SK-N-SH (cell line): ENCODE results near the gene TCEA2. TPM values are rescaled to one million over a fixed set of nuclear protein-coding genes. Genes with fewer than 3 reads are reported as not detected.

Experiments used
- CTCF ChIA-PET: fragments of 300-600, 350-600 bp; formaldehyde crosslinking; extraction: SDS; loops from one replicate; lab custom pipeline; 2021; lab: Yijun Ruan, JAX
- POLR2A ChIA-PET: fragments of 350-600 bp; sonication (Branson Sonifier 250); formaldehyde crosslinking; extraction: SDS; loops from one replicate; lab custom pipeline; 2020; ENCODE audit warnings: antibody characterized with exemption, inconsistent platforms; lab: Yijun Ruan, JAX
- DNase-seq: peaks from one replicate; pipeline ENCODE4 v3.0.0; 2012
- H2AFZ ChIP-seq: fragments of 200-600 bp; sonication (generic); 2 replicates; pipeline ENCODE4 v1.8.1; 2016; ENCODE audit warnings: antibody characterized with exemption, mild to moderate bottlenecking, low read depth
- H3F3A ChIP-seq: fragments of 200-600 bp; sonication (generic); replicated peaks from 2 replicates; pipeline ENCODE3; 2016; ENCODE audit warnings: antibody characterized with exemption, mild to moderate bottlenecking; ENCODE audit not compliant: insufficient read depth
- H3K27ac ChIP-seq, 2 experiments: fragments of 200-500 bp in 1 of 2; fragments of 200-600 bp in 1 of 2; sonication (Bioruptor generic) in 1 of 2; sonication (generic), shearing (Covaris generic) in 1 of 2; 2 replicates each; pipeline versions ENCODE4 v1.5.1 to v1.6.1; 2014 to 2016; ENCODE audit warnings: low read depth in 2 of 2, inconsistent platforms in 1 of 2, low read length in 1 of 2, mild to moderate bottlenecking in 1 of 2, mixed read lengths in 1 of 2
- H3K27me3 ChIP-seq: fragments of 200-600 bp; sonication (generic), shearing (Covaris generic); 2 replicates; pipeline ENCODE4 v1.6.1; 2016; ENCODE audit warnings: mixed run types; ENCODE audit not compliant: insufficient read depth
- H3K36me3 ChIP-seq, 2 experiments: fragments of 200-500 bp in 1 of 2; fragments of 200-600 bp in 1 of 2; sonication (Bioruptor generic) in 1 of 2; sonication (generic) in 1 of 2; replicated peaks in 1 of 2; 2 replicates each; pipeline versions ENCODE3 to v1.5.1; 2014 to 2016; ENCODE audit warnings: low read length in 1 of 2, mild to moderate bottlenecking in 1 of 2; ENCODE audit not compliant: insufficient read depth in 2 of 2, control insufficient read depth in 1 of 2
- H3K4me1 ChIP-seq, 2 experiments: fragments of 200-500 bp in 1 of 2; fragments of 200-600 bp in 1 of 2; sonication (Bioruptor generic) in 1 of 2; sonication (generic), shearing (Covaris generic) in 1 of 2; 2 replicates each; pipeline versions ENCODE4 v1.5.1 to v1.6.1; 2014 to 2016; ENCODE audit warnings: low read depth in 1 of 2, low read length in 1 of 2, mixed run types in 1 of 2; ENCODE audit not compliant: insufficient read depth in 2 of 2, control insufficient read depth in 1 of 2
- H3K4me2 ChIP-seq: fragments of 200-600 bp; sonication (generic), shearing (Covaris generic); 2 replicates; pipeline ENCODE4 v1.6.1; 2017; ENCODE audit warnings: mixed run types
- H3K4me3 ChIP-seq, 2 experiments: fragments of 200-500 bp in 1 of 2; fragments of 200-600 bp in 1 of 2; sonication (Bioruptor generic) in 1 of 2; sonication (generic), shearing (Covaris generic) in 1 of 2; 2 replicates each; pipeline versions ENCODE4 v1.5.1 to v1.8.1; 2014 to 2016; ENCODE audit warnings: low read depth in 2 of 2, inconsistent platforms in 1 of 2, low read length in 1 of 2, mild to moderate bottlenecking in 1 of 2, mixed read lengths in 1 of 2, moderate library complexity in 1 of 2
- H3K79me2 ChIP-seq: fragments of 200-600 bp; sonication (generic); 2 replicates; pipeline ENCODE4 v1.8.1; 2017; ENCODE audit warnings: mild to moderate bottlenecking; ENCODE audit not compliant: insufficient read depth
- H3K9ac ChIP-seq: fragments of 200-600 bp; sonication (generic); 2 replicates; pipeline ENCODE4 v1.6.1; 2017; ENCODE audit warnings: mixed run types
- H3K9me2 ChIP-seq: fragments of 200-600 bp; sonication (generic); 2 replicates; pipeline ENCODE4 v1.6.1; 2017; ENCODE audit warnings: mixed run types
- H3K9me3 ChIP-seq: fragments of 200-600 bp; sonication (generic); 2 replicates; pipeline ENCODE4 v1.6.1; 2017; ENCODE audit warnings: mixed run types, mild to moderate bottlenecking, moderate library complexity
- H4K20me1 ChIP-seq: fragments of 200-600 bp; sonication (generic); 2 replicates; pipeline ENCODE4 v1.6.1; 2017; ENCODE audit warnings: mild to moderate bottlenecking, mixed run types; ENCODE audit not compliant: insufficient read depth
- CHD2 ChIP-seq: fragments of 150-350 bp; IDR thresholded peaks from 2 replicates; pipeline ENCODE4 v1.6.1; 2018; ENCODE audit warnings: low read length; ENCODE audit not compliant: partially characterized antibody
- EP300 ChIP-seq, 2 experiments: IDR thresholded peaks; 2 replicates each; pipeline versions ENCODE4 v1.4.0 to v1.6.1; 2012; ENCODE audit warnings: borderline replicate concordance in 1 of 2, low read depth in 1 of 2, low read length in 1 of 2
- FOXJ3 ChIP-seq: sonication (generic); formaldehyde crosslinking; IDR thresholded peaks from 2 replicates; pipeline ENCODE4 v1.5.1; 2020; ENCODE audit warnings: mild to moderate bottlenecking, missing genetic modification reagents
- GATA2 ChIP-seq: sonication (generic); formaldehyde crosslinking; IDR thresholded peaks from 2 replicates; pipeline ENCODE4 v1.5.0; 2020; ENCODE audit warnings: mild to moderate bottlenecking, missing genetic modification reagents
- JUND ChIP-seq: IDR thresholded peaks from 2 replicates; pipeline ENCODE4 v1.4.0; 2012
- MEF2A ChIP-seq: IDR thresholded peaks from 2 replicates; pipeline ENCODE4 v1.4.0; 2012; ENCODE audit warnings: low read depth, borderline replicate concordance
- MXI1 ChIP-seq: IDR thresholded peaks from 2 replicates; pipeline ENCODE4 v1.6.1; 2012; ENCODE audit warnings: mild to moderate bottlenecking, low read depth, low read length, improper control_type of control experiment
- NFIC ChIP-seq: IDR thresholded peaks from 2 replicates; pipeline ENCODE4 v1.4.0; 2012; ENCODE audit warnings: borderline replicate concordance
- POLR2AphosphoS5 ChIP-seq: IDR thresholded peaks from 2 replicates; pipeline ENCODE4 v1.6.1; 2012; ENCODE audit warnings: low read depth, low read length
- RAD21 ChIP-seq: IDR thresholded peaks from 2 replicates; pipeline ENCODE4 v1.6.1; 2012; ENCODE audit warnings: mild to moderate bottlenecking, low read length
- RCOR1 ChIP-seq: fragments of 150-350 bp; IDR thresholded peaks from 2 replicates; pipeline ENCODE4 v1.6.1; 2017; ENCODE audit warnings: antibody characterized with exemption, low read length
- RXRA ChIP-seq: IDR thresholded peaks from 2 replicates; pipeline ENCODE4 v1.4.0; 2012; ENCODE audit warnings: low read depth, mild to moderate bottlenecking, borderline replicate concordance
- SMC3 ChIP-seq: IDR thresholded peaks from 2 replicates; pipeline ENCODE4 v1.6.1; 2012; ENCODE audit warnings: low read depth, low read length, improper control_type of control experiment
- TCF12 ChIP-seq: IDR thresholded peaks from 2 replicates; pipeline ENCODE4 v1.4.0; 2012
- TEAD4 ChIP-seq: IDR thresholded peaks from 2 replicates; pipeline ENCODE4 v1.4.0; 2012; ENCODE audit warnings: mild to moderate bottlenecking, borderline replicate concordance; ENCODE audit not compliant: insufficient read depth
- YY1 ChIP-seq: IDR thresholded peaks from 2 replicates; pipeline ENCODE4 v1.4.0; 2012; ENCODE audit warnings: low read depth, mild to moderate bottlenecking
- WGBS: methylation state at CpG from one replicate; pipeline ENCODE4 v1.1.6; 2017; ENCODE audit warnings: low lambda C conversion rate; 5-methylcytosine and 5-hydroxymethylcytosine counted together
- polyA plus RNA-seq, 3 experiments: library from polyadenylated mRNA; depleted of rRNA; stranded (reverse); fragments of >200 nt; gene quantifications; 2 replicates each; pipeline ENCODE4 v1.2.3, GENCODE V29; 2012
- TF ChIP-seq, protein P1 (sequence below): IDR thresholded peaks from 2 replicates; pipeline ENCODE4 v1.4.0; 2012; ENCODE audit warnings: low read depth, borderline replicate concordance
- TF ChIP-seq, protein P2 (sequence below): IDR thresholded peaks from 2 replicates; pipeline ENCODE4; 2012
- TF ChIP-seq, protein P3 (sequence below): IDR thresholded peaks from 2 replicates; pipeline ENCODE4 v1.6.1; 2012; ENCODE audit warnings: mild to moderate bottlenecking, low read depth, low read length, moderate library complexity

The TCEA2 gene
- polyA plus RNA-seq, 1 of the 3 experiments (the other 2 are of a cell fraction), result 98.9 TPM

DNA sequence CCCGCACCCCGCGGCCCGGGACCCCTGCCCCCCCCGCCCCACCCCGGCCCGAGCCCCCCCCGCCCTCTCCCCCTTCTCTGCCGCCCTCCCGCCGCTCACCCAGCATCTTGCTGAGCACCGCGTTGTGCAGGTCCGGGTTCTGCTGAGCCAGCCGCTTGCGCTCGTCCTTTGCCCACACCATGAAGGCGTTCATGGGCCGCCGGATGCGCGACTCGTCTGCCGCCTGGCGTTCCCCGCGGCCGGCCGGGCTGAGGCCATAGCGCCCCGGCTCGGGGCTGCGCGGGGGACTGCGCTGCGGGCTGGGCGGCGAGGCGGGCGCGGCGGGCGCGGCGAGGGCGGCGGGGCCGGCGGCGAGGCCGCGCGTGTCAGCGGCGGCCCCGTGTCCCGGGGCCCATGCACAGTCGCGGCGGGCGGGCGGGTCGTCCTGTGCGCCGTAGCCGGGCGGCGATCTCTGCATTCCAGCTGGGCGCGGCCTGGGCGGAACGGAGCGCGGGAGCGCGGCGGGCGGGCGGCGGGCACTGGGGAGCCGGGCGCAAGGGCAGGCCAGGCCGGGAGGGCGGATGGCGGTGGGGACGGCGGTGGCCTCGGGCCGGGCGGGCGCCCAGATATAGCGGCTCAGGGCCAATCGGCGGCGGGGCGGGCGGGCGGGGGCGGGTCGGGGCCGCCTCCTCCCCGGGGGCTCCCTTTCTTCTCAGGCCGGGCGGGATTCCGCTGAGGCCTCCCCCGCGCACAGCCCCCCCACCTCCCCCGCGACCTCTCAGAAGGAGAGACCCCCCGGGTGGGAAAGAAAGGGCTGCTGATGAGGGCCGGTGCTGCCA is 13.7 kb upstream of the TCEA2 start, which contains the start of gene SOX18:
SOX18 (minus strand) TSS at position 580 of the 818 bp plus-strand sequence; CDS start at position 457, 123 bp downstream.
- 5% methylated on average over 11 of the region's 111 CpGs for WGBS
- H3K9me2 ChIP-seq, result no peaks in the 10 kb centered on the region
- no peaks in the 10 kb centered on the region for H3K9me3 ChIP-seq
- peak within 1 kb of the TSS in 1 of 2 experiments; percentile 21; a peak in 1 of 4 replicates for H3K4me3 ChIP-seq
- H4K20me1 ChIP-seq, result no peaks in the 10 kb centered on the region
- H2AFZ ChIP-seq, result no peak within 1 kb of the TSS
- peak; percentile 83 for DNase-seq
- H3F3A ChIP-seq, result peaks cover 4% of the 10 kb centered on the region
- POLR2A ChIA-PET, result no interaction called here
- CTCF ChIA-PET, result interaction anchor here (0.8 to 7.8 kb wide), 7 partner anchors 8 to 72 kb away, joined by 3 to 85 read pairs (median 3); partner anchors contain the start of gene PRPF6
- no peak within 1 kb of the TSS for H3K9ac ChIP-seq
- no peaks in the 10 kb centered on the region for H3K36me3 ChIP-seq
- no peaks in the 10 kb centered on the region for H3K79me2 ChIP-seq
- peaks cover 0 to 4% of the 10 kb centered on the region in 2 experiments; a peak in 1 of 4 replicates for H3K4me1 ChIP-seq
- peaks cover 32% of the 10 kb centered on the region for H3K27me3 ChIP-seq
- TF ChIP-seq, protein P1, sequence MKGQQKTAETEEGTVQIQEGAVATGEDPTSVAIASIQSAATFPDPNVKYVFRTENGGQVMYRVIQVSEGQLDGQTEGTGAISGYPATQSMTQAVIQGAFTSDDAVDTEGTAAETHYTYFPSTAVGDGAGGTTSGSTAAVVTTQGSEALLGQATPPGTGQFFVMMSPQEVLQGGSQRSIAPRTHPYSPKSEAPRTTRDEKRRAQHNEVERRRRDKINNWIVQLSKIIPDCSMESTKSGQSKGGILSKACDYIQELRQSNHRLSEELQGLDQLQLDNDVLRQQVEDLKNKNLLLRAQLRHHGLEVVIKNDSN, result no peak
- TF ChIP-seq, protein P2, sequence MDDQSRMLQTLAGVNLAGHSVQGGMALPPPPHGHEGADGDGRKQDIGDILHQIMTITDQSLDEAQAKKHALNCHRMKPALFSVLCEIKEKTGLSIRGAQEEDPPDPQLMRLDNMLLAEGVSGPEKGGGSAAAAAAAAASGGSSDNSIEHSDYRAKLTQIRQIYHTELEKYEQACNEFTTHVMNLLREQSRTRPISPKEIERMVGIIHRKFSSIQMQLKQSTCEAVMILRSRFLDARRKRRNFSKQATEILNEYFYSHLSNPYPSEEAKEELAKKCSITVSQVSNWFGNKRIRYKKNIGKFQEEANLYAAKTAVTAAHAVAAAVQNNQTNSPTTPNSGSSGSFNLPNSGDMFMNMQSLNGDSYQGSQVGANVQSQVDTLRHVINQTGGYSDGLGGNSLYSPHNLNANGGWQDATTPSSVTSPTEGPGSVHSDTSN, result no peak
- TF ChIP-seq EP300 (IDR thresholded peaks at IDR 0.05; ENCODE audit: borderline replicate concordance in 1 of 2, low read depth in 1 of 2, low read length in 1 of 2) (no peak), TEAD4 (no peak), RAD21 (no peak), NFIC (no peak), YY1 (no peak), JUND (no peak), TCF12 (no peak), RCOR1 (no peak), MXI1 (no peak), CHD2 (no peak), MEF2A (no peak), SMC3 (no peak), GATA2 (CRISPR knock-in tag) (no peak), POLR2AphosphoS5 (no peak), FOXJ3 (CRISPR knock-in tag) (no peak), RXRA (no peak)
- TF ChIP-seq, protein P3, sequence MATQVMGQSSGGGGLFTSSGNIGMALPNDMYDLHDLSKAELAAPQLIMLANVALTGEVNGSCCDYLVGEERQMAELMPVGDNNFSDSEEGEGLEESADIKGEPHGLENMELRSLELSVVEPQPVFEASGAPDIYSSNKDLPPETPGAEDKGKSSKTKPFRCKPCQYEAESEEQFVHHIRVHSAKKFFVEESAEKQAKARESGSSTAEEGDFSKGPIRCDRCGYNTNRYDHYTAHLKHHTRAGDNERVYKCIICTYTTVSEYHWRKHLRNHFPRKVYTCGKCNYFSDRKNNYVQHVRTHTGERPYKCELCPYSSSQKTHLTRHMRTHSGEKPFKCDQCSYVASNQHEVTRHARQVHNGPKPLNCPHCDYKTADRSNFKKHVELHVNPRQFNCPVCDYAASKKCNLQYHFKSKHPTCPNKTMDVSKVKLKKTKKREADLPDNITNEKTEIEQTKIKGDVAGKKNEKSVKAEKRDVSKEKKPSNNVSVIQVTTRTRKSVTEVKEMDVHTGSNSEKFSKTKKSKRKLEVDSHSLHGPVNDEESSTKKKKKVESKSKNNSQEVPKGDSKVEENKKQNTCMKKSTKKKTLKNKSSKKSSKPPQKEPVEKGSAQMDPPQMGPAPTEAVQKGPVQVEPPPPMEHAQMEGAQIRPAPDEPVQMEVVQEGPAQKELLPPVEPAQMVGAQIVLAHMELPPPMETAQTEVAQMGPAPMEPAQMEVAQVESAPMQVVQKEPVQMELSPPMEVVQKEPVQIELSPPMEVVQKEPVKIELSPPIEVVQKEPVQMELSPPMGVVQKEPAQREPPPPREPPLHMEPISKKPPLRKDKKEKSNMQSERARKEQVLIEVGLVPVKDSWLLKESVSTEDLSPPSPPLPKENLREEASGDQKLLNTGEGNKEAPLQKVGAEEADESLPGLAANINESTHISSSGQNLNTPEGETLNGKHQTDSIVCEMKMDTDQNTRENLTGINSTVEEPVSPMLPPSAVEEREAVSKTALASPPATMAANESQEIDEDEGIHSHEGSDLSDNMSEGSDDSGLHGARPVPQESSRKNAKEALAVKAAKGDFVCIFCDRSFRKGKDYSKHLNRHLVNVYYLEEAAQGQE, result no peak
- no peak within 1 kb of the TSS for H3K27ac ChIP-seq
- no peak within 1 kb of the TSS for H3K4me2 ChIP-seq
